HG03469 (cell line): ENCODE results near the gene EML4.

Experiments used
- ATAC-seq: cut with Tn5 transposase; IDR thresholded peaks from one replicate; pipeline ENCODE4 v1.9.1; 2021; ENCODE audit warnings: mild to moderate bottlenecking, moderate library complexity, moderate number of reproducible peaks; ENCODE audit not compliant: unreplicated experiment

Gene EML4

DNA sequence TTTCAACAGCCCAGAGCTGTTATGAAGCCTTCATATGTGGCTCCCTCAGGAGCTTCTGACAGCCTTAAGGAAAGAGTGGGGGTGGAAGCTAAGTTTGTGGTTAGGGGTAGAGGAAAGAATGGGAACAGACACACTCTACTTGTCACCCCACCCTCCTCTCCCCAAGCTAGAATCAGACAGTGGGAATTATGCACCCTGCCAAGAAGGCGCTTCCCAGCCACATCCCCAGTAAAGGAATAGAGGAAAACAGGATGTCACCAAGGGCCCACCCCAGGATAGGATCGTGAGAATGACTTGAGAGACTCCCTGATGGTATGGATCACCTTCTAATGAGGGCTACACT is 32.4 kb upstream of the EML4 start:
- no peak for ATAC-seq

DNA sequence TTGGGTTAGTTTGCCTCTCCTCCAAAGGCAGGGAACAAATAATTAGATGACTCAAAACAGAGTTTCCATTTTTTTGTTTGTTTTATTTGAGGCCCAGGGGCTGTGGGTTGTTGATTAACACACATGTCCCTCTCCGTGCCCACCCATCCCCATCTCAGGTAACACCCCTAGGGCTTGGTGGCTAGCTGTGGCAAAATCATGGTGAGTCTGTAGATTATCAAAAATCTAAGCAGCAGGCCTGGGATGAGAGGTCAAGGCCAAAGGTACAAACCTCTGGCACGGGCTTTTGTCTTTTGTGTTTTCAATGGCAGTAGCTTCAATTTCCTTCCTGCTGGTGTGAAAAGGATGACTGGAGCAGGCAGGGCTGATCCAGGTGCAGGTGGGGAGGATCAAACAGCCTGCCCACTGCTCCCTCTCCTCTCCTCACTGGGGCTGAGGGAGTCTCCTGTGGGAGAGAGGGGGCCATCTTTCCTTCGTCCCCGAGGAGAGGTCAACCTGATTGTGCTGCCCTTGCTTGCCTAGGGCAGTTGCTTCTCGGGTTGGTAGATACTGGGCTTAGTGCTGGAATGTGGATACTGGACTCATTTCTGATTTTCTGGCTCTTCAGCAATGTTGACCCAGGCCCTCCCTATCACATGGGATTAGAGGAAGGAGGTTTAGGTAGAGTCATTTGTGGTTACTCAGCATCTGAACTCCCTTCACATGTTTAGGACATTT is 31.9 kb upstream of the EML4 start:
- no peak for ATAC-seq

- ATAC-seq, result no peak
Observed at GRCh38 chr2:42138163-42139015, 30.8 kb upstream of the EML4 start.

- ATAC-seq, result no peak
Observed at GRCh38 chr2:42139101-42139500, 30.1 kb upstream of the EML4 start.

GRCh38 chr2:42140496-42140895 is 28.7 kb upstream of the EML4 start:
- no peak for ATAC-seq

DNA sequence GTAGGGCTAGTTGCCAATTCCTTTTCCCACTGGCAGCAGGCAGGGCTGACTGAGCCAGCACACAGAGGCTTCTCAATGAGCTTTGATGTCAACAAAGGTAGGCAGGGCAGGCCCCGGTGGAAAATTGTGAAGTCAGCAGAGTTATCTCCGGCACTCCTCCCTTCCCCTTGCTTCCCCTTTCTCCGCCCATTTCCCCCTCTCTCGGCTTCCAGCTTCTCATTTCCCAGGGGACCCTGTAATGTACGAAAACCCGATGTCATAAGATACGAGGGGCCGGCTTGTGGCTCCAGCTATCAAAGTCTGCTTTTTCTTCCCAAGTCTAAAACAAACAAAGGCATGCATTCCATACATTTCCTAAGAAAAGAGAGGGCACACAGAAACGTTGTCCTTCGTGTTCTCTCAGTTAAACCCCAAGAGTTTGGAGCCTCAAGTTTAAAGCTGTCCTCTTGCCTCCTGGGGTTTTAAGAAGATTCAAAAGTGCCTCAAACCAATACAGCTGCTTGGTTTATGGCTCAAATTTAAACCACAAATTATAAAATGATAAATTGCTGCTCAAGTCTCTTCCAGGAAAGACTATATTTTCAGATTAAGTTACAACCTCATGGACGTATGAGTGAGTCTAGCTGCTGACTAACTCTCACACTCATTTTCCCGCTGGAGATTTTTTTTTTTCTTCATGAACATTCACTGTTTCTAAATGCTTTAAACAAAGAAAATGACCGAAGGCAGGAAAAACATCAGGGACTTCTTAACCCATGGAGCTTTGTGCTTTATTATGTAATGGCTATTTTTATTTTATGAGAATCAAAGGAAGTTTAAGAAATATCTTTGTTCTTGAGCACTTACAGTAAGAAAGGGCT is 27.2 kb upstream of the EML4 start:
- no peak for ATAC-seq

DNA sequence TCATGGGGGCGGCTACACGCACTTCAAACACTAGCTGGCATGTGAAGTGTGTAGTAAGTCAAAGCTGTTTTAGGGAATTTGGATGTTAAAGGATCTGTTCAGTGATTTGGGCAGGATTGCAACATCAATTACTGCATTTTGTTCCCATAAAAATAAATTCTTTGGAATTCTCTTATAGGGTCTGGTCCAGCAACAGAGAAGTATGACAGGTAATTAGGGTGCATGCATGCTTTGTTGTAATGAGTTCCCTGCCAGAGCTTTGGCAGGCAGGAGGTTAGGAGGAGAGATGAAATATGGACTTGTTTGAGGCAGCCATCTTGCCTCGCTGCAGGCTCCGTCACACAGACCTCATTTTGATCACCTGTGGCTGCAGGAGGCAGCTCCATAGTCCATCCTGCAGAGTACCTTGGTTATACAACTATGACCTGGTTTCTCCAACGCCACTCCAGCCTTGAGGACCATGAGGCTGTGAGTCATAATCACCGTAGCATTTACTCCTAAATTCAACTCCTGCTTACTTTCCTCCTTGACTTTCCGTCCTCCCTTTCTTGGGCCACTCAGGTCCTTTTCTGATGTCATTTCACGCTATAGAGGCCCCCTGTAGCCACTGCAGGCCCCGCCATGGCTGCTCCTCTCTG is 26.5 kb upstream of the EML4 start:
- ATAC-seq, result no peak

DNA sequence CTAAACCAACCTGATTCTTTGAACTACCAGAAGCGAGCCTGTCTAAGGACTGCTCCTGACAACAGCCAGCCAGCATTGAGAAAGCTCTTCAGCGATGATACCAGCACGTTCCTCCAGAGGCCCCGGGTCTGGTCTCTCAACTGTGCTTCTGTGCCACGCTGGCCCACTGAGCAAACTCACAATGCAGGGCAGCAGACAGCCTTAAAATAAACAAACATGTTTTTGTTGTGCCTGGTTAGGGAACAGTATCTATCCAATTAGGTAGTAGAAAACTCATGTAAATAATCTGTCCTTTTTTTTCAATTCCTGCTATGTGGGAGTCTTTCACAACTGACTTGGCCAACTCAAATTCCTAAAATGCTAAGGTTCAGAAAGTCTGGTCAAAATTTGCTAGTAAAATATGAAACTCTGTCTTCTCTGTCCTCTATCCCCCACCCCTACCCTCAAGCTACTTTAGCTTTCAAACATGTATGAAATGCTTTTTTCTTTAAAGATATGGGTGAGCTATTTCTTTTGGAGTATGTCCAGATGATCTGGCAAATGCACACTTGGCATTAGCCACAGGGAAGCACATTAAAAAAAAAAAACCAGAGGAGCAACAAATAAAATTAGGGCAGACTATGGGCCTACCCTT is 21.4 kb upstream of the EML4 start:
- ATAC-seq, result no peak

DNA sequence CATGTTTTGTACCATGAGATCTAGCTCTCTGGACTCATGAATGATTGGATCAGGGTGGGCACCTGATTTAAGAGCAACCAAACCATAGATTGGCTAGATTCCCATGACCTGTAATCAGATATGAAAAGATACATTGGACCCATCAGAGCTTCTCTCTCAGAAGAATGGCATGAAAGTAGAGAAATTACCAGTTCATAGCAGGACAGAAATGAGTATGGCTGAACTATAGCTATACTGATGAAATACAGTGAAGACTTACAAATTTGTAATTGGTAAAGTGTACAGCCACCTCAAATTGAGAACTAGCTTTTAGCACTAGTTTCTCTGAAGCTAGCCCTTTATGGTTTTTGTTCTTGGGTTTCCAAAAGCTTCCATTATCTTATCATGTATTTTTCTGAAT is 19.0 kb upstream of the EML4 start:
- ATAC-seq, result no peak

- no peak for ATAC-seq
Observed at GRCh38 chr2:42153944-42154581, 15.1 kb upstream of the EML4 start.

DNA sequence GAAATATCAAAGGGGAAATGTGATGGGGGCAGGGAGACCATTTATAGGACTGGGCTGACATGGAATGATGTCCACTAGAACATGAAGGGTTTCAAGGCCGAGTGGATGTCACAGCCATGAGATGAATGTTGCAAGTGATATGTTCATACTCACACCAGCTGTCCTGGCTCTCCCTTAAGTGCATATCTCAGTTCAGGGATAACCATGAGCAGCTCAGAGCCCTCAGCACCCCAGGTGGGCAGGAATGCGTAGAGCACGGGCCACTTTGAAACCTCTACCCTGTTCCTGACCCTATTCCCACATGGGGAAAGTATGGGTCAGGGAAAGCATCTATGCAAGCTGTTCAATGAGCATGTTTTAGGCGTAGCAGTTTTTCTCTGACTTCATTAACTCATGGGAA is 12.4 kb upstream of the EML4 start:
- no peak for ATAC-seq

DNA sequence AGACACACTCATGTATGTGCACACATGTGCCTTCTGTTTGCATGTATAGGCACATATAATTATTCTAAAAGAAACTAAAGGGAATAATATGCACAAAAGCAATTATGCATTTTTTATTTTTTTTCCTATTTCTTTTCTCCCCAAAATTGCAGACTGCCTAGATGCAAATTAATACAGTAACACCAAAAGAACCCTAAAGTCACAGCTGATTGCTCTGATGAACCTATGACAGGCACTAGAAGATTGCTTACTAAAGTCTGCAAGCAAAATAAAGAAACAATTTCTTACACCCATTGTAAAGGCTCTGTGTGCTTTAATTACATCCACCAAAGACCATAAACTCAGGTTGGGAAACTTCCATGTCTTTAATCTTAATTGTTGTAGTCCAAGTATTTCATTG is 7.7 kb upstream of the EML4 start:
- ATAC-seq, result no peak

DNA sequence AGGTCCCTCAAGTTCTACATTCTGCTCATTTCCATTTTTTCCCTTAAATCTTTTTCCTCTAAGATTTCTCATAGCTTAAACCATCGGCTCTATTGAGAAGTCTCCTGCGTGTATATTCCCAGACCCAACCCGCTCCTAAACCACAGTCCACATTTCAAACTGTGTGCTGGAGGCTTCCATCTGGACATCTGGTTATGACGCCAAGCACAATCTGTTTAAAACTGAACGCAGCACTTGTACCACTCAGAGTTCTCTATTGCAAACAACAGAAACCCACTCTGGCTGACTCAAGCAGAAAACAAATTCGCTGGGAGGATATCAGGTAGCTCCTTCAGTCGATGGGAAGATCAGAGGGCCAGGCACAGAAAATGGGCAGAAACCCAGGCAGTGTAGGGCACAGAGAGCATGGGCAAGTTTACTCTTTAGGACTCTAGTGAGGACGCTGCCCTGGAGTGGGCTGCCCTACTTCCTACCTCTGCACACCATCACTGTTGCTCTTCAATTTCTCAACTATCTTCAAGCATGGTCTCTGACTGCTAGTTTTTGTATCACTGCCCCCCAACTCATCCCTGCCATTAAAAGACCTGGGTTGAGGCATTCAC is 5.6 kb upstream of the EML4 start:
- ATAC-seq, result no peak

DNA sequence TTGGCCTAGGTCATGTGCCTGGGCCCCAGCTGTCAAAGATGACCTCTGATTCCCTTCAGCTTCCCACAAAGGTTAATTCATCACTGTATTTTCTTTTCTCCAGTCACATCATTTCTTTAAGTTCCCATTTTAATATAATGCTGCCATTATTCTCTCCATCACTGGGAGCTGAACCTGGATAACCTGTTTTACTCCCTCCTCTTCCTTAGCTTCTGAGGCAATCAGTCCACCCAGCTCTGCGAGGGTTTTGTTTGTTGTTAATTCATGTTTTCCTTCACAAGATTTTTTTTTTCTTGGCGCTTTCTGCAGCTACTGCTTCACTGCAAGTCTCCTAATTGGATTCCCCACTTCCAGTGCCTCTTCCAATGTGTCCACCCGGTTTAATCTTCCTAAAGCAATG is 5.1 kb upstream of the EML4 start:
- no peak for ATAC-seq

GRCh38 chr2:42164971-42165370 is 4.2 kb upstream of the EML4 start:
- no peak for ATAC-seq

DNA sequence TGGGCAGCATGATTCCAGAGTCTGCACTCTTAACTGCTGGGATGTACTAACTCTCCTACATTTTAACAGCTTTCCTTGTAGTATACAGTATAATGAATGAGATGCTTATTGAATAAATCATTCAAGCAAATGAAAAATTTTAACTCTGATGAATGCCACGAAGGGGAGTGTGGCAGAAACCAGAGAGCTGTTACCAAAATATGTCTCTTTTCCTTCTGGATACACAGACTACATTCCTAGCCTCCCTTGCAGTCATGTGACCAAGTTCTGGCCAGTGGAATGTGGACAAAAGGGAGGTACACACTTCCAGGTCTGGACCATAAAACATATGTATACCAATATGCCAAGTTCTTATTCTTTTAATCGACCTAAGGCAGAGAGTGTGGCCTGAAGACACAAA is 1.7 kb upstream of the EML4 start:
- ATAC-seq, result no peak

- no peak for ATAC-seq
Observed at GRCh38 chr2:42168459-42169099, 574 bp upstream of the EML4 start.

DNA sequence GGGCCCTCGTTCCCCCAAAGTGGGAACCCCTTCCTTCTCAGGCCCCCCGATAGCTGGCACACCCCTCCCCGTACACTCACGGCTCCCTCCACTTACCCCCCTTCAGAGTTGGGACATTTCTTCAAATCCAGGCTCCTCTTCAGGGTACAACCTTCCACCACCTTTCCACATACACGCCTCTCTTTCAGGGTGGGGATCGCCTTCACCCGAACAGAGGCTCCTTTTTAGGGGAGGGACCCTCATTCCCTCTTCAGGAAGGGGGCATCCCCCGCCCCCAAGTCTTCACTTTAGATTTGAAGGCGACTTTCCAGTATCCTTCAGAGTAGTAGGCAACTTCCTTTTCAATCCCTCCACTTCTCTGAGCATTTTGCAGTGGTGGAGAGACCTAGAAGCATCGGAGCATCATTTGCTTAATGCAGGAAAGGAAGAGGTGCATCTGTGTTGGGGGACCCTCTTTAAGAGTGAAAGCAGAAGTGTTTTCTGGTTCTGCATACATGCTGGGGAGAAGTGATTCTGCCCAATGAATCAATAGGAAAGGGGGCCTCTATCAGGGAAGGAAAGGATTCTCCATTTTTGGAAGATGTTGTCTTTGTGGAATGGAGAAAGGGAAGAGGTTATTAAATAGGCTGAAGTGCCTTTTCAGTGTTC is 845 bp downstream of the EML4 start:
- ATAC-seq, result peak; percentile 27
